Neural cell (in vitro differentiated cells): ENCODE results near the gene RNF144A.

Experiments used
- SMC3 ChIP-seq: fragments of 450-650 bp; conservative IDR thresholded peaks from 2 replicates; pipeline ENCODE4 v1.6.1; 2014; ENCODE audit warnings: antibody characterized with exemption, mild to moderate bottlenecking, moderate library complexity; ENCODE audit not compliant: poor library complexity
- TF ChIP-seq, protein P1 (sequence below): fragments of 450-650 bp; IDR thresholded peaks from 2 replicates; pipeline ENCODE4 v1.5.1; 2014; ENCODE audit warnings: antibody characterized with exemption, mild to moderate bottlenecking, moderate library complexity; ENCODE audit not compliant: poor library complexity, severe bottlenecking

GRCh38 chr2:6982934-6983589, 65.8 kb downstream of the RNF144A start:
- TF ChIP-seq, protein P1, sequence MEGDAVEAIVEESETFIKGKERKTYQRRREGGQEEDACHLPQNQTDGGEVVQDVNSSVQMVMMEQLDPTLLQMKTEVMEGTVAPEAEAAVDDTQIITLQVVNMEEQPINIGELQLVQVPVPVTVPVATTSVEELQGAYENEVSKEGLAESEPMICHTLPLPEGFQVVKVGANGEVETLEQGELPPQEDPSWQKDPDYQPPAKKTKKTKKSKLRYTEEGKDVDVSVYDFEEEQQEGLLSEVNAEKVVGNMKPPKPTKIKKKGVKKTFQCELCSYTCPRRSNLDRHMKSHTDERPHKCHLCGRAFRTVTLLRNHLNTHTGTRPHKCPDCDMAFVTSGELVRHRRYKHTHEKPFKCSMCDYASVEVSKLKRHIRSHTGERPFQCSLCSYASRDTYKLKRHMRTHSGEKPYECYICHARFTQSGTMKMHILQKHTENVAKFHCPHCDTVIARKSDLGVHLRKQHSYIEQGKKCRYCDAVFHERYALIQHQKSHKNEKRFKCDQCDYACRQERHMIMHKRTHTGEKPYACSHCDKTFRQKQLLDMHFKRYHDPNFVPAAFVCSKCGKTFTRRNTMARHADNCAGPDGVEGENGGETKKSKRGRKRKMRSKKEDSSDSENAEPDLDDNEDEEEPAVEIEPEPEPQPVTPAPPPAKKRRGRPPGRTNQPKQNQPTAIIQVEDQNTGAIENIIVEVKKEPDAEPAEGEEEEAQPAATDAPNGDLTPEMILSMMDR: no peak
- no peak for TF ChIP-seq SMC3
